B cell (primary cell): ENCODE measurements around the gene ASTN2. TPM values are rescaled to one million over a fixed set of nuclear protein-coding genes. Genes with fewer than 3 reads are reported as not detected.

ENCODE experiments used
- ATAC-seq: fragments of 200-7000 bp; cut with Tn5 transposase; one replicate; pipeline ENCODE4 v1.10.0; 2021; ENCODE audit warnings: low read depth, mild to moderate bottlenecking, moderate number of reproducible peaks, moderate library complexity
- CTCF ChIA-PET: fragments of 350-600 bp; sonication (Branson Sonifier 250); formaldehyde crosslinking; loops from one replicate; lab custom pipeline; 2021; ENCODE audit warnings: antibody characterized with exemption, inconsistent platforms; lab: Charles Lee
- POLR2A ChIA-PET: fragments of 350-600 bp; sonication (Branson Sonifier 250); formaldehyde crosslinking; loops from one replicate; lab custom pipeline; 2021; ENCODE audit warnings: antibody characterized with exemption; lab: Charles Lee
- DNase-seq: peaks from one replicate; pipeline ENCODE4 v3.0.0; 2013
- H2AFZ ChIP-seq: 2 replicates; pipeline ENCODE4 v1.6.1; 2012; ENCODE audit warnings: mild to moderate bottlenecking, low read depth, low read length; ENCODE audit not compliant: insufficient read depth, poor library complexity, severe bottlenecking
- H3K27ac ChIP-seq, 2 donors: 1 replicate in 1 of 2; 2 replicates in 1 of 2; pipeline ENCODE4 v1.5.1; 2012 to 2013; ENCODE audit warnings: low read length in 2 of 2, mild to moderate bottlenecking in 2 of 2, moderate library complexity in 1 of 2
- H3K27me3 ChIP-seq, 4 experiments: fragments of 200-600 bp in 1 of 4; sonication (generic) in 1 of 4; replicated peaks in 1 of 4; 1 replicate in 2 of 4; 2 replicates in 2 of 4; pipeline versions ENCODE4 v1.6.1 to v1.7.0; 2013 to 2016; ENCODE audit warnings: low read length in 3 of 4, mild to moderate bottlenecking in 2 of 4, mixed read lengths in 1 of 4, moderate library complexity in 1 of 4; ENCODE audit not compliant: insufficient read depth in 4 of 4, control insufficient read depth in 3 of 4; ENCODE audit errors: control extremely low read depth in 1 of 4
- H3K36me3 ChIP-seq, 2 experiments: replicated peaks in 1 of 2; 1 replicate in 1 of 2; 2 replicates in 1 of 2; pipeline versions ENCODE4 v1.6.1 to v1.7.1; 2013; ENCODE audit warnings: low read length in 1 of 2; ENCODE audit not compliant: insufficient read depth in 2 of 2, control insufficient read depth in 1 of 2; ENCODE audit errors: control extremely low read depth in 1 of 2, extremely low read depth in 1 of 2
- H3K4me1 ChIP-seq, 2 donors: fragments of 200-600 bp in 1 of 2; sonication (generic) in 1 of 2; 1 replicate in 1 of 2; 2 replicates in 1 of 2; pipeline versions ENCODE4 v1.5.1 to v1.6.1; 2013 to 2017; ENCODE audit warnings: low read length in 2 of 2; ENCODE audit not compliant: control insufficient read depth in 2 of 2, insufficient read depth in 2 of 2
- H3K4me2 ChIP-seq: replicated peaks from 2 replicates; pipeline ENCODE3; 2012; ENCODE audit warnings: mild to moderate bottlenecking, low read depth, low read length; ENCODE audit not compliant: poor library complexity, severe bottlenecking
- H3K4me3 ChIP-seq, 5 experiments: fragments of 200-600 bp in 1 of 5; sonication (generic) in 1 of 5; 1 replicate in 3 of 5; 2 replicates in 2 of 5; pipeline versions ENCODE4 v1.5.1 to v1.7.0; 2011 to 2016; ENCODE audit warnings: low read length in 4 of 5, mild to moderate bottlenecking in 4 of 5, low read depth in 2 of 5, control low read depth in 1 of 5, moderate library complexity in 1 of 5; ENCODE audit not compliant: insufficient read depth in 1 of 5; ENCODE audit errors: control extremely low read depth in 1 of 5, extremely low read depth in 1 of 5
- H3K79me2 ChIP-seq: fragments of 200-600 bp; sonication (generic); one replicate; pipeline ENCODE4 v1.6.0; 2016; ENCODE audit warnings: low read length; ENCODE audit not compliant: control insufficient read depth, insufficient read depth
- H3K9ac ChIP-seq: fragments of 200-600 bp; sonication (generic); 2 replicates; pipeline ENCODE4 v1.6.1; 2017; ENCODE audit warnings: mild to moderate bottlenecking, low read length, moderate library complexity
- H3K9me3 ChIP-seq, 3 donors: one replicate each; pipeline versions ENCODE4 v1.6.1 to v1.7.1; 2013; ENCODE audit warnings: low read length in 2 of 3; ENCODE audit not compliant: control insufficient read depth in 2 of 3, insufficient read depth in 1 of 3; ENCODE audit errors: control extremely low read depth in 1 of 3
- H4K20me1 ChIP-seq: 2 replicates; pipeline ENCODE4 v1.6.0; 2012; ENCODE audit warnings: mild to moderate bottlenecking, low read length; ENCODE audit not compliant: insufficient read depth, control insufficient read depth, poor library complexity, severe bottlenecking
- H3K27ac Mint-ChIP-seq: one replicate; pipeline ENCODE4 v1.8.0; 2021; ENCODE audit warnings: mixed read lengths
- H3K27me3 Mint-ChIP-seq: one replicate; pipeline ENCODE4 v1.8.0; 2021; ENCODE audit warnings: mixed read lengths
- H3K4me1 Mint-ChIP-seq: one replicate; pipeline ENCODE4 v1.8.0; 2021; ENCODE audit warnings: mixed read lengths
- H3K4me3 Mint-ChIP-seq: one replicate; pipeline ENCODE4 v1.8.0; 2021; ENCODE audit warnings: mixed read lengths
- H3K9me3 Mint-ChIP-seq: one replicate; pipeline ENCODE4 v1.8.0; 2022; ENCODE audit warnings: mixed read lengths; ENCODE audit not compliant: insufficient read depth
- CTCF ChIP-seq: fragments of 200-600 bp; IDR thresholded peaks from one replicate; pipeline ENCODE4 v1.8.0; 2022; ENCODE audit warnings: antibody characterized with exemption, mild to moderate bottlenecking
- EZH2 ChIP-seq: IDR thresholded peaks from 2 replicates; pipeline ENCODE4 v1.6.1; 2012; ENCODE audit warnings: borderline replicate concordance, low read depth, mild to moderate bottlenecking, moderate library complexity, low read length; ENCODE audit not compliant: insufficient read depth, poor library complexity, severe bottlenecking
- WGBS: methylation state at CpG from one replicate; pipeline ENCODE4 v1.1.5; 2013; ENCODE audit warnings: missing lambda C conversion rate; ENCODE audit not compliant: insufficient coverage; 5-methylcytosine and 5-hydroxymethylcytosine counted together
- intact Hi-C: fragments of 100-400 bp; cut with micrococcal nuclease; formaldehyde crosslinking; loops from one replicate; pipeline ENCODE4 v1.10.0; 2022
- polyA plus RNA-seq: library from polyadenylated mRNA; depleted of rRNA; stranded (reverse); fragments of >200 nt; gene quantifications from 2 replicates; pipeline ENCODE4 v1.2.3, GENCODE V29; 2012
- total RNA-seq, 2 donors: library from RNA; stranded (reverse); fragments of 120-200 nt in 1 of 2; gene quantifications; 1 replicate in 1 of 2; 2 replicates in 1 of 2; pipeline versions ENCODE4 v1.2.3 to v1.2.4, GENCODE V29; 2013 to 2022

ASTN2 gene
- total and polyA plus RNA-seq, 2 donors (not counting 1 experiment from before 2014, with no cell fraction given), result 1.2 to 3.6 TPM

DNA sequence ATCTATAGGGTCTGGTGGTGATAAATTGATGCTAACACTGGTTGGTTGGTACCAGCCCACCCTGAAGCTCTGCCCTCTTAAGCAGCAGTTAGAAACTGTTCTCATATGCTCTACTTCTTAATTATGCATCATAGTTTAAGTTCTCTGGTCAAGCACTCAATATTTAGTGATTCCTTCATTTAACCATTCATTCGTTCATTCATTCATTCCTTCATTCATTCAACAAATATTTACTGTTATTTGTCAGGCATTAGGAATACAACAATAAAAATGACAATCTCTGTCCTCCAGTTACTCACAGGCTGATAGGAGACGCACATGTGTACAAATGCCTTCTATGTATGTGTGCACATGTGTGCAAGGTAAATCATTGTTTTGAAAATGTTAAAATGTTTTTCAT, 673.1 kb downstream of the ASTN2 start:
- Histone ChIP-seq H4K20me1 (no peaks in the 10 kb centered on the region), H3K4me2 (no peak overlapping the region), H3K27ac (no peak overlapping the region), H3K9ac (no peak overlapping the region), H3K4me3 (no peak overlapping the region), H3K36me3 (no peaks in the 10 kb centered on the region), H3K27me3 (peaks cover 0 to 1% (median under 1%) of the 10 kb centered on the region in 4 experiments), H2AFZ (no peak overlapping the region), H3K9me3 (no peaks in the 10 kb centered on the region), H3K4me1 (no peaks in the 10 kb centered on the region), H3K79me2 (no peaks in the 10 kb centered on the region)
- Mint-ChIP-seq H3K9me3 (no peaks in the 10 kb centered on the region), H3K27ac (no peak overlapping the region), H3K4me3 (no peak overlapping the region), H3K4me1 (no peaks in the 10 kb centered on the region), H3K27me3 (no peaks in the 10 kb centered on the region)
- TF ChIP-seq CTCF (no peak), EZH2 (no peak)
- ChIA-PET POLR2A (no interaction called here), CTCF (no interaction called here)
- ATAC-seq (no peak), DNase-seq (no peak)
- intact Hi-C loops, result no loop called here
- WGBS, result no CpG with 5 or more reads among the region's 2 CpGs

GRCh38 chr9:116741086-116741740, 673.6 kb downstream of the ASTN2 start:
- no peaks in the 10 kb centered on the region for H3K79me2 ChIP-seq
- no peak overlapping the region for H3K4me3 ChIP-seq
- CTCF ChIA-PET, result no interaction called here
- no peaks in the 10 kb centered on the region for H3K27me3 Mint-ChIP-seq
- no peaks in the 10 kb centered on the region for H4K20me1 ChIP-seq
- H3K4me3 Mint-ChIP-seq, result no peak overlapping the region
- H3K9me3 Mint-ChIP-seq, result no peaks in the 10 kb centered on the region
- no peaks in the 10 kb centered on the region for H3K36me3 ChIP-seq
- ATAC-seq, result no peak
- H3K9ac ChIP-seq, result no peak overlapping the region
- peaks cover 2% of the 10 kb centered on the region for H3K4me1 Mint-ChIP-seq
- H3K4me2 ChIP-seq, result no peak overlapping the region
- TF ChIP-seq CTCF (no peak), EZH2 (no peak)
- H3K27me3 ChIP-seq, result peaks cover 0 to 5% (median 2%) of the 10 kb centered on the region in 4 experiments
- intact Hi-C loops, result no loop called here
- WGBS, result 75% methylated on average over 2 of the region's 3 CpGs
- no peak overlapping the region for H2AFZ ChIP-seq
- no peak for DNase-seq
- no peaks in the 10 kb centered on the region for H3K9me3 ChIP-seq
- no peaks in the 10 kb centered on the region for H3K4me1 ChIP-seq
- H3K27ac Mint-ChIP-seq, result no peak overlapping the region
- H3K27ac ChIP-seq, result no peak overlapping the region
- POLR2A ChIA-PET, result no interaction called here
